Measurements from ENCODE around the gene NUCB2. TPM values are rescaled to one million over a fixed set of nuclear protein-coding genes. Genes with fewer than 3 reads are reported as not detected.

NUCB2 gene
- total and polyA plus RNA-seq, 2 of the 13 experiments (the other 11 are each of a cell fraction or from before 2014, with no cell fraction given) = 54.2 to 82.4 TPM

DNA sequence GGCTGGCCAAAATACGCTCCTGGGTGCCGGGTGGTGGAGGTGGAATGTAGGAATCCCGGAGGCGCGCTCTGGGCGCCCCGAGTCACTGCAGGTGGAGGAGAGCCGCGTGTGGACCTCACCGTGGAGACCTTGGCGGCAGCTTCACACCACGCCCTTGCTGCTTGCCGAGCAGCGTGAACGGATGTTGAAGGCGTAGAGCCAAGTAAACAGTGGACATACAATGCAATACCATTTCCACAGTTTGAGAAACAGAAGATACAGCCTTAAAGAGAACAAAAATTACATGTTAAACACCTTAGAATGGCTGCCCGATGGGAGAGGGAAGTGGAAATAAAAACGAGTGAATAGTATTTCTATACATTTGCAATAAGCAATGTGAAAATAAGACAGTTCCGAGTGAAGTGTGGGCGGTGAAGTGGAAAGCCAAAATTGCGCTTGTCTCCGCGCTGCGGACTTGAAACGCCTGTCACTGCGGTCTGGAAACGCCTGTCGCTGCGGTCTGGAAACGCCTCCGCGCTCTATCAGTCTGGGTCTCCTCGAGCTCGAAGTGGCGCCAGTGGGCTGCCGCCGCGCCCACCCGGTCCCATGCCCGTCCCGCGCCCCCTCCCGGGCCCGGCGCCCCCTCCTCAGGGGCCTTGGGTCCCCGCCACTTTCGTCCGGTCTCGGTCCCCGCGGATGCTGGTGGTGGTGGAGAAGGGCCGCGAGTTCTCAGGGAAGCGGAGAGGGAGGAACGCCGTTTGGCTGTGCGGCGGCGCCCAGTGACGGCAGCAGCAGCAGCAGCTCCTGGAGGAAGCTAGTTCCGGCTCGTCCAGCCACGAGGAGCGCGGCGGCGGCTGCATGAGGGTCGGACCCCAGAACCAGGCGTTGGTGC, 76.6 kb downstream of the NUCB2 start (continued):
- TF ChIP-seq PREB (CRISPR knock-in tag; IDR thresholded peaks at IDR 0.05) = no peak
- TF ChIP-seq U2AF2 (IDR thresholded peaks at IDR 0.05; ENCODE audit: low read depth, low read length) = no peak
- TF ChIP-seq KLF9 (CRISPR knock-in tag; IDR thresholded peaks at IDR 0.05; ENCODE audit: low read depth) = no peak
- TF ChIP-seq ZNF280D (CRISPR knock-in tag; IDR thresholded peaks at IDR 0.05) = no peak
- TF ChIP-seq ZNF468 (CRISPR knock-in tag; IDR thresholded peaks at IDR 0.05) = no peak
- peak; percentile 76; the same call in 1 of the 2 replicates for TF ChIP-seq NCOA1 (CRISPR knock-in tag; IDR thresholded peaks at IDR 0.05)
- no peak for TF ChIP-seq ZNF326 (CRISPR knock-in tag; IDR thresholded peaks at IDR 0.05; ENCODE audit: borderline replicate concordance)
- no peak for TF ChIP-seq NONO (IDR thresholded peaks at IDR 0.05)
- TF ChIP-seq NONO (CRISPR knock-in tag; conservative IDR thresholded peaks at IDR 0.05) = peak; percentile 53; the same call in 1 of the 2 replicates
- TF ChIP-seq IRX3 (CRISPR knock-in tag; IDR thresholded peaks at IDR 0.05; ENCODE audit: borderline replicate concordance, low read depth) = no peak
- TF ChIP-seq PCBP2 (optimal IDR thresholded peaks at IDR 0.05; ENCODE audit: low read depth, low read length, poor library complexity, severe bottlenecking) = no peak
- peak; percentile 98 for TF ChIP-seq ZC3H13 (CRISPR knock-in tag; IDR thresholded peaks at IDR 0.05)
- TF ChIP-seq ZNF274 (CRISPR knock-in tag; IDR thresholded peaks at IDR 0.05) = no peak
- no peak for TF ChIP-seq TIGD3 (CRISPR knock-in tag; IDR thresholded peaks at IDR 0.05; ENCODE audit: borderline replicate concordance)
- no peak for TF ChIP-seq ZNF513 (CRISPR knock-in tag; conservative IDR thresholded peaks at IDR 0.05)
- no peak; the same call in 1 of the 2 replicates for TF ChIP-seq TOE1 (CRISPR knock-in tag; IDR thresholded peaks at IDR 0.05)
- TF ChIP-seq TP53 (CRISPR knock-in tag; conservative IDR thresholded peaks at IDR 0.05) = no peak; the same call in 1 of the 2 replicates
- no peak for TF ChIP-seq ZMAT5 (CRISPR knock-in tag; IDR thresholded peaks at IDR 0.05; ENCODE audit: borderline replicate concordance, low read depth)
- peak; percentile 80; the same call in 1 of the 2 replicates for TF ChIP-seq NFKB2 (CRISPR knock-in tag; IDR thresholded peaks at IDR 0.05; ENCODE audit: borderline replicate concordance)
- TF ChIP-seq ZNF230 (CRISPR knock-in tag; IDR thresholded peaks at IDR 0.05) = no peak; the same call in 1 of the 2 replicates
- peak; percentile 83 for TF ChIP-seq POLR2G (IDR thresholded peaks at IDR 0.05; ENCODE audit: low read depth, low read length)
- TF ChIP-seq RCOR2 (CRISPR knock-in tag; IDR thresholded peaks at IDR 0.05) = no peak; the same call in 1 of the 2 replicates
